ENCODE results near the gene BCAS3. TPM values are rescaled to one million over a fixed set of nuclear protein-coding genes. Genes with fewer than 3 reads are reported as not detected.

BCAS3 gene
- total RNA-seq, 4 donors from 2014 or later, result 18.7 to 37.8 (median 24.9) TPM

DNA sequence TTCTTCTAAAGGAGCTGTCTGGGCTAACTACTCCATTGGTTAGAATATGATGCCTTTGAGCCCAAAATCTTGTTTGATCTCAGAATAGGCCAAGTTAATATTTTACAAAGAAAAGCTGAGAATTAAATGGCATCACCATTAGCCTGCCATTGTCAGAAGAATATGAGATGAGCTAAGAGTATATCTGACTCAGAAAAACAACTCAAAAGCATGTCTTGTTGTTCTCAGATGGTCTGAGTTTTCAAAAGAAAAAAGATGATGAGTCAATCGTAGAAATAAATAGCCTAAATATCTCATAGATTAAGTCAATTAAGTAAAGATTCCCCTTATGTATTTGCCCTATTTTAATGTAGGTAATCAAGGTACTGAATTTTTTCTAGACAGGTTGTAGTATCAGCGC is 524.9 kb downstream of the BCAS3 start:
- no peak for ATAC-seq (ENCODE audit: low FRiP score)
- TF ChIP-seq, protein P1, sequence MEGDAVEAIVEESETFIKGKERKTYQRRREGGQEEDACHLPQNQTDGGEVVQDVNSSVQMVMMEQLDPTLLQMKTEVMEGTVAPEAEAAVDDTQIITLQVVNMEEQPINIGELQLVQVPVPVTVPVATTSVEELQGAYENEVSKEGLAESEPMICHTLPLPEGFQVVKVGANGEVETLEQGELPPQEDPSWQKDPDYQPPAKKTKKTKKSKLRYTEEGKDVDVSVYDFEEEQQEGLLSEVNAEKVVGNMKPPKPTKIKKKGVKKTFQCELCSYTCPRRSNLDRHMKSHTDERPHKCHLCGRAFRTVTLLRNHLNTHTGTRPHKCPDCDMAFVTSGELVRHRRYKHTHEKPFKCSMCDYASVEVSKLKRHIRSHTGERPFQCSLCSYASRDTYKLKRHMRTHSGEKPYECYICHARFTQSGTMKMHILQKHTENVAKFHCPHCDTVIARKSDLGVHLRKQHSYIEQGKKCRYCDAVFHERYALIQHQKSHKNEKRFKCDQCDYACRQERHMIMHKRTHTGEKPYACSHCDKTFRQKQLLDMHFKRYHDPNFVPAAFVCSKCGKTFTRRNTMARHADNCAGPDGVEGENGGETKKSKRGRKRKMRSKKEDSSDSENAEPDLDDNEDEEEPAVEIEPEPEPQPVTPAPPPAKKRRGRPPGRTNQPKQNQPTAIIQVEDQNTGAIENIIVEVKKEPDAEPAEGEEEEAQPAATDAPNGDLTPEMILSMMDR (IDR thresholded peaks at IDR 0.05), result no peak

DNA sequence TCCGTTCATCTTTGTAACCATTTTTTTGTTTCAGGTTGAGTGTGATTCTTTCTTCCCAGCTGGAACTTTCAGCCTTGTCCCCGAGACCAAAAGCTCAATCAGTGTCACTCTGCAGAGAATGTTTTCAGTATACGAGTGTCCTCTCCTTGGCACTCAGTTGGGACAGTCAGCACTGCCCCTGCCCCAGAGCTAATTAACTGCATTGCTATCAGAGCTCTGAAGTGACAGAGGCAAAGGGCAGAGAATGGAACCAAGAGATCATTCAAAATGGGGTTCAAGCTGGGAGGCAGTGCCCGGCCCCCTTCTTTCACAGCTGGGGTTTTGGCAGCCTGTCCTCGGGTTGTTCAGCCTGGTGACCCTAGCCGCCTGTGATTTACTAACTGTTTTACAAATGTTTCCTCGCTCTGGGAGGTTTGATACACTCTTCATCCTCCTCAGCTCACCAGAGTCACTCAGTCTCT is 526.0 kb downstream of the BCAS3 start:
- ATAC-seq (ENCODE audit: low FRiP score) (no peak), DNase-seq (ENCODE audit: low spot score) (no peak)
- TF ChIP-seq, protein P1 (IDR thresholded peaks at IDR 0.05), result no peak

More for the DNA sequence above, 524.9 kb downstream of the BCAS3 start:
- DNase-seq (ENCODE audit: low spot score), result no peak

DNA sequence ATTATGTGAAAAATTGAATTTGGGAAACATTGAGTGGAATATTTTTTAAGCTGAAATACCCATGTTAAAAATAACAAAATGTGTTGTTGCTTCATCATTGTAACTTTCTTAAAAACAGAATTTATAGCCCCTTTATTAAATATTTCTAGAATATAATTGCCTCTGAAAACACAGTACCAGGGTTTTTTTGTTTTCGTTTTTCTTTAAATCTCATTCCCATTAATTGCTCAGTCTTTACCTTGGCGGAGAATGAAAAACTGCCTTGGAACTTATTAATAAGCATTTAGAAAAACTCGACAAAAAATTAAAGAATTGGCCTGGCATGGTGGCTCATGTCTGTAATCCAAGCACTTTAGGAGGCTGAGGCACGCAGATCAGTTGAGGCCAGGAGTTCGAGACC is 526.8 kb downstream of the BCAS3 start:
- ATAC-seq (ENCODE audit: low FRiP score) (no peak), DNase-seq (ENCODE audit: low spot score) (no peak)
- TF ChIP-seq, protein P1 (IDR thresholded peaks at IDR 0.05), result no peak

- ATAC-seq (ENCODE audit: low FRiP score) (no peak), DNase-seq (ENCODE audit: low spot score) (no peak)
- TF ChIP-seq, protein P1 (IDR thresholded peaks at IDR 0.05), result no peak
These were observed 527.8 kb downstream of the BCAS3 start for GRCh38 chr17:61205401-61205800.

DNA sequence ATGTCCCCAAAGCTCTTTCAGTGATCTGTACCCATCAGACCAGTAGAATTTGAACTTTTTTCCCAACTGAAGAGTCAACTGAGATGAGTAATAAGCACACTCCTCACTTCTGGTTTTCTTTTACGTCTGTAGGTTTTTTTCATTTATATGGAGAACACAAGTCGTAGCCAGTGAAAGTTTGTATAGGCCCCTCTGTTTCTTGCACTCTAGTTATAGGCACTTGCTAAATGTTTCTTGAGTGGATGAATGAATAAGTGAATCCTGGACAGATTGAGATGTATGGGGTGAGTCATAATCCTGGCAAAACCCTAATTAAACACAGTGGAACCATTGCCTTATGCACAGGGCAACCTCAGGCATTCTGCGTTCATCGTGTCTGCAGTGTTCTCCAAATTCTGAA is 528.3 kb downstream of the BCAS3 start:
- no peak for ATAC-seq (ENCODE audit: low FRiP score)
- no peak for DNase-seq (ENCODE audit: low spot score)
- TF ChIP-seq, protein P1 (IDR thresholded peaks at IDR 0.05), result no peak

DNA sequence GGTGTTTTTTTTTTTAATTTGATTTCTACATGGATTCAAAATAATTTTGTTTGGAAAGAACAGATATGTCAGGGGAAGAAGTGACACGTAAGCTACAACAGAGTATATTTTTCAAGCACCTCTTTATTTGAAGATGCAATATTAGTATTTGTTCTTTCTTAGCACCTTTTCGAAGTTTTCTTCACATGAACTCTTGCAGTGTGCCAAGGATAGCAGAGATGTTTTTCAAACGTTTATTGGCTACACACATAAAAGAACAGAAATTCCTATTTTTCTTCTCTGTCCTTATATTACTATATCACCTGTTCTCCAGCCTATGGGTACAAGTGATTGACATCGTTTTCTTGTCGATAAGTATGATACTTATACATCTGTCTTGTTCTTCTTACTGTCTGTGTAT is 529.3 kb downstream of the BCAS3 start:
- TF ChIP-seq, protein P1 (IDR thresholded peaks at IDR 0.05), result no peak
- DNase-seq (ENCODE audit: low spot score), result no peak
- no peak for ATAC-seq (ENCODE audit: low FRiP score)

GRCh38 chr17:61208301-61209105 is 530.9 kb downstream of the BCAS3 start:
- ATAC-seq (ENCODE audit: low FRiP score) (no peak), DNase-seq (ENCODE audit: low spot score) (no peak)
- TF ChIP-seq, protein P1 (IDR thresholded peaks at IDR 0.05), result no peak
